GM12865 (cell line): ENCODE data around the gene NMT1.
A peak's percentile ranks its signal among the peaks of the same experiment; 100 is the strongest.

Source experiments
- DNase-seq: peaks from one replicate; pipeline ENCODE4 v3.0.0; 2010; ENCODE audit warnings: low read depth
- H3K4me3 ChIP-seq: 2 replicates; pipeline ENCODE4 v1.5.1; 2011; ENCODE audit warnings: mild to moderate bottlenecking, low read depth, low read length, control low read depth
- TF ChIP-seq, protein P1 (sequence below): IDR thresholded peaks from 2 replicates; pipeline ENCODE4 v1.5.1; 2011; ENCODE audit warnings: low read length, control low read depth, low read depth, inconsistent platforms; ENCODE audit not compliant: insufficient read depth; ENCODE audit errors: missing control alignments

Gene NMT1

DNA sequence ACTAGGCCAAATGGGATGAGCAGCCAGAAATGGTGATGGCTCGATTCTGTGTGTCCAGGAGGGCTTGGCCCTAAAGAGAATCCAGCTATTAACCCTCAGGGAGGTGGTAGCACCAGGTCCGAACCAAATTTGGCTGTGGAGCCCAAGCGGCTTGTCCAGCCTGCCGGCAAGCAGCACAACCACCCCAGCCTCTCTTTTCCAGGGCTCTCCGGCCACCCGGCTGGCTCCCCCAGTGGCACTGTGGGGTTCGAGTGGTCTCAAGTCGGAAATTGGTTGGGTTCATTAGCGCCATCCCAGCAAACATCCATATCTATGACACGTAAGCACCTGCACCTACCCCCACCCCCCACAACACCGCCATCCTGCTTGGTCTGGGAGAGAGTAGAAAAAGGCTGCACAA lies 35.8 kb downstream of the NMT1 start:
- H3K4me3 ChIP-seq: no peak overlapping the region
- DNase-seq: no peak
- TF ChIP-seq, protein P1, sequence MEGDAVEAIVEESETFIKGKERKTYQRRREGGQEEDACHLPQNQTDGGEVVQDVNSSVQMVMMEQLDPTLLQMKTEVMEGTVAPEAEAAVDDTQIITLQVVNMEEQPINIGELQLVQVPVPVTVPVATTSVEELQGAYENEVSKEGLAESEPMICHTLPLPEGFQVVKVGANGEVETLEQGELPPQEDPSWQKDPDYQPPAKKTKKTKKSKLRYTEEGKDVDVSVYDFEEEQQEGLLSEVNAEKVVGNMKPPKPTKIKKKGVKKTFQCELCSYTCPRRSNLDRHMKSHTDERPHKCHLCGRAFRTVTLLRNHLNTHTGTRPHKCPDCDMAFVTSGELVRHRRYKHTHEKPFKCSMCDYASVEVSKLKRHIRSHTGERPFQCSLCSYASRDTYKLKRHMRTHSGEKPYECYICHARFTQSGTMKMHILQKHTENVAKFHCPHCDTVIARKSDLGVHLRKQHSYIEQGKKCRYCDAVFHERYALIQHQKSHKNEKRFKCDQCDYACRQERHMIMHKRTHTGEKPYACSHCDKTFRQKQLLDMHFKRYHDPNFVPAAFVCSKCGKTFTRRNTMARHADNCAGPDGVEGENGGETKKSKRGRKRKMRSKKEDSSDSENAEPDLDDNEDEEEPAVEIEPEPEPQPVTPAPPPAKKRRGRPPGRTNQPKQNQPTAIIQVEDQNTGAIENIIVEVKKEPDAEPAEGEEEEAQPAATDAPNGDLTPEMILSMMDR: no peak

GRCh38 chr17:45098081-45098868 lies 37.2 kb downstream of the NMT1 start:
- TF ChIP-seq, protein P1: no peak
- DNase-seq: no peak
- H3K4me3 ChIP-seq: no peak overlapping the region

- TF ChIP-seq, protein P1: peak; percentile 91
- peak; percentile 73 for DNase-seq
- no peak overlapping the region for H3K4me3 ChIP-seq
Observed at GRCh38 chr17:45098869-45099616, 37.9 kb downstream of the NMT1 start.

- TF ChIP-seq, protein P1: no peak
- no peak for DNase-seq
- H3K4me3 ChIP-seq: no peak overlapping the region
Observed at GRCh38 chr17:45101546-45101882, 40.4 kb downstream of the NMT1 start.

GRCh38 chr17:45101883-45102811 lies 41.0 kb downstream of the NMT1 start:
- H3K4me3 ChIP-seq: no peak overlapping the region
- TF ChIP-seq, protein P1: no peak
- no peak for DNase-seq

- no peak overlapping the region for H3K4me3 ChIP-seq
- TF ChIP-seq, protein P1: no peak
- DNase-seq: no peak
Observed at GRCh38 chr17:45102856-45103255, 41.7 kb downstream of the NMT1 start.
